HepG2 (cell line): ENCODE data around the gene LUZP1. TPM values are rescaled to one million over a fixed set of nuclear protein-coding genes. Genes with fewer than 3 reads are reported as not detected.

Source experiments
- ATAC-seq: fragments of 200-7000 bp; cut with Tn5 transposase; 3 replicates; pipeline ENCODE4 v1.9.1; 2020; ENCODE audit warnings: mild to moderate bottlenecking, moderate library complexity
- BruUV-seq: library from RNA; stranded (reverse); fragments of 400-500 nt; replicated peaks from 2 replicates; lab custom pipeline; 2021; lab: Mats Ljungman, UMichigan
- CTCF ChIA-PET: fragments of 300-600 bp; formaldehyde crosslinking; extraction: SDS; loops from one replicate; lab custom pipeline; 2021; ENCODE audit warnings: low total read pairs, inconsistent platforms, low intra/inter-chr PET ratio; lab: Yijun Ruan, JAX
- POLR2A ChIA-PET: fragments of 350-600 bp; sonication (Branson Sonifier 250); formaldehyde crosslinking; loops from one replicate; lab custom pipeline; 2020; ENCODE audit warnings: antibody characterized with exemption, inconsistent platforms; lab: Yijun Ruan, JAX
- DNase-seq: peaks from one replicate; pipeline ENCODE4 v3.0.0-alpha.2; 2015; ENCODE audit warnings: low spot score
- FAIRE-seq: peaks from 3 replicates; lab custom pipeline; 2011; peaks lifted over from hg19 to GRCh38; lab: Jason Lieb, UNC
- H2AFZ ChIP-seq: one replicate; pipeline ENCODE4 v1.6.1; 2011; ENCODE audit warnings: low read length, inconsistent platforms
- H3K27ac ChIP-seq: fragments of 300-600 bp; 3 replicates; pipeline ENCODE4 v1.8.0; 2011; ENCODE audit warnings: mixed run types, mild to moderate bottlenecking, mixed read lengths, low read length, inconsistent platforms; ENCODE audit not compliant: insufficient read depth; ENCODE audit errors: extremely low read length
- H3K27me3 ChIP-seq, 2 experiments: fragments of 200-600 bp in 1 of 2; 2 replicates in 1 of 2; 3 replicates in 1 of 2; pipeline versions ENCODE4 v1.6.0 to v1.8.0; 2011; ENCODE audit warnings: low read length in 2 of 2, mild to moderate bottlenecking in 2 of 2, moderate library complexity in 2 of 2, inconsistent platforms in 1 of 2; ENCODE audit not compliant: insufficient read depth in 2 of 2, control insufficient read depth in 1 of 2
- H3K36me3 ChIP-seq, 2 experiments: fragments of 200-600 bp in 1 of 2; replicated peaks in 1 of 2; 2 replicates in 1 of 2; 3 replicates in 1 of 2; pipeline versions ENCODE4 v1.5.1 to v1.8.0; 2011; ENCODE audit warnings: low read length in 2 of 2, inconsistent platforms in 1 of 2; ENCODE audit not compliant: insufficient read depth in 2 of 2, control insufficient read depth in 1 of 2
- H3K4me1 ChIP-seq: 2 replicates; pipeline ENCODE4 v1.5.1; 2012; ENCODE audit warnings: low read length, inconsistent platforms; ENCODE audit not compliant: insufficient read depth
- H3K4me2 ChIP-seq: 2 replicates; pipeline ENCODE4 v1.6.0; 2011; ENCODE audit warnings: low read depth, low read length, inconsistent platforms
- H3K4me3 ChIP-seq, 3 experiments: fragments of 200-600 bp in 1 of 3; sonication (generic), shearing (Covaris generic) in 1 of 3; replicated peaks in 1 of 3; 2 replicates each; pipeline ENCODE4 v1.5.1; 2011 to 2016; ENCODE audit warnings: low read length in 3 of 3, inconsistent platforms in 2 of 3, low read depth in 2 of 3, mild to moderate bottlenecking in 2 of 3, control low read depth in 1 of 3, mixed read lengths in 1 of 3; ENCODE audit not compliant: insufficient read depth in 1 of 3
- H3K79me2 ChIP-seq: one replicate; pipeline ENCODE4 v1.6.1; 2011; ENCODE audit warnings: low read length, inconsistent platforms; ENCODE audit not compliant: insufficient read depth
- H3K9ac ChIP-seq: 2 replicates; pipeline ENCODE4 v1.6.0; 2011; ENCODE audit warnings: mild to moderate bottlenecking, low read depth, low read length, inconsistent platforms; ENCODE audit not compliant: insufficient read depth
- H3K9me3 ChIP-seq: 2 replicates; pipeline ENCODE4 v1.5.1; 2012; ENCODE audit warnings: mild to moderate bottlenecking, low read length
- H4K20me1 ChIP-seq: 2 replicates; pipeline ENCODE4 v1.6.0; 2011; ENCODE audit warnings: inconsistent platforms, mild to moderate bottlenecking, low read length, moderate library complexity; ENCODE audit not compliant: insufficient read depth
- ATM ChIP-seq: fragments of 450-650 bp; IDR thresholded peaks from 2 replicates; pipeline ENCODE4 v1.7.1; 2017; ENCODE audit warnings: mild to moderate bottlenecking, borderline replicate concordance
- FOXM1 ChIP-seq: sonication (generic); formaldehyde crosslinking; IDR thresholded peaks from 2 replicates; pipeline ENCODE4 v1.5.0; 2020; ENCODE audit warnings: missing genetic modification reagents
- FOXO1 ChIP-seq: sonication (generic); formaldehyde crosslinking; IDR thresholded peaks from 2 replicates; pipeline ENCODE4 v1.4.0; 2020; ENCODE audit warnings: missing genetic modification reagents
- GATAD2A ChIP-seq: IDR thresholded peaks from 2 replicates; pipeline ENCODE4 v1.6.1; 2016
- HNF4G ChIP-seq, 2 experiments: sonication (generic) in 1 of 2; formaldehyde crosslinking in 1 of 2; IDR thresholded peaks; 2 replicates each; pipeline versions ENCODE4 v1.4.0 to v1.6.1; 2011 to 2020; ENCODE audit warnings: borderline replicate concordance in 2 of 2, low read depth in 2 of 2, mild to moderate bottlenecking in 2 of 2, low read length in 1 of 2, missing genetic modification reagents in 1 of 2, moderate library complexity in 1 of 2
- KLF9 ChIP-seq: IDR thresholded peaks from 2 replicates; pipeline ENCODE4 v1.6.1; 2016; ENCODE audit warnings: low read depth
- MED1 ChIP-seq: sonication (generic); formaldehyde crosslinking; IDR thresholded peaks from 2 replicates; pipeline ENCODE4 v1.4.0; 2020; ENCODE audit warnings: missing genetic modification reagents
- SAP130 ChIP-seq: IDR thresholded peaks from 2 replicates; pipeline ENCODE4 v1.6.1; 2016; ENCODE audit warnings: low read depth
- SOX5 ChIP-seq: IDR thresholded peaks from 2 replicates; pipeline ENCODE4 v1.6.1; 2016; ENCODE audit warnings: borderline replicate concordance
- ZNF251 ChIP-seq: sonication (generic); formaldehyde crosslinking; IDR thresholded peaks from 2 replicates; pipeline ENCODE4 v1.9.0; 2021; ENCODE audit warnings: mild to moderate bottlenecking, missing genetic modification reagents
- in situ Hi-C: cut with HindIII; loops from 2 replicates; pipeline ENCODE4 v1.10.0; 2017; ENCODE audit warnings: low pct_unique_long_range_greater_than_20kb; ENCODE audit not compliant: extremely low pct_ligation_motif_present
- intact Hi-C: fragments of 100-400 bp; cut with micrococcal nuclease; formaldehyde crosslinking; loops from one replicate; pipeline ENCODE4 v1.10.0; 2022; ENCODE audit not compliant: unreplicated experiment
- polyA plus RNA-seq, 8 experiments: library from polyadenylated mRNA; depleted of rRNA in 3 of 8; stranded (reverse) in 7 of 8; unstranded in 1 of 8; fragments of >200 nt; fragmentation: Illumina TruSeq in 4 of 8; extraction: Trizol in 4 of 8; gene quantifications; 2 replicates each; pipeline versions ENCODE4 v1.2.1 to v1.2.3, GENCODE V29; 2011 to 2016; ENCODE audit warnings: low read depth in 4 of 8, missing spikeins in 1 of 8, mixed read lengths in 1 of 8; ENCODE audit not compliant: insufficient read depth in 1 of 8
- total RNA-seq, 5 experiments: library from RNA; depleted of rRNA; stranded (reverse); fragments of >200 nt; fragmentation: Illumina TruSeq; extraction: Trizol; gene quantifications; 2 replicates each; pipeline ENCODE4 v1.2.3, GENCODE V29; 2016; ENCODE audit warnings: low read depth in 1 of 5
- TF ChIP-seq, protein P1 (sequence below): sonication (generic); formaldehyde crosslinking; IDR thresholded peaks from 2 replicates; pipeline ENCODE4 v1.5.1; 2020; ENCODE audit warnings: mild to moderate bottlenecking, moderate library complexity, missing genetic modification reagents
- TF ChIP-seq, protein P2 (sequence below): sonication (generic); formaldehyde crosslinking; IDR thresholded peaks from 2 replicates; pipeline ENCODE4 v1.8.0; 2022; ENCODE audit warnings: missing genetic modification reagents, low read depth, mild to moderate bottlenecking, borderline replicate concordance
- TF ChIP-seq, protein P3 (sequence below), 2 experiments: sonication (generic) in 1 of 2; formaldehyde crosslinking in 1 of 2; IDR thresholded peaks; 2 replicates each; pipeline versions ENCODE4 v1.4.0 to v1.6.1; 2016 to 2020; ENCODE audit warnings: borderline replicate concordance in 1 of 2, low read depth in 1 of 2, mild to moderate bottlenecking in 1 of 2, missing genetic modification reagents in 1 of 2
- TF ChIP-seq, protein P4 (sequence below): IDR thresholded peaks from 2 replicates; pipeline ENCODE4 v1.4.0; 2020; ENCODE audit warnings: mild to moderate bottlenecking, missing genetic modification reagents

LUZP1 gene
- total and polyA plus RNA-seq, 2 of the 13 experiments (the other 11 are each of a cell fraction or from before 2014, with no cell fraction given) = 6.9 to 12.7 TPM

DNA sequence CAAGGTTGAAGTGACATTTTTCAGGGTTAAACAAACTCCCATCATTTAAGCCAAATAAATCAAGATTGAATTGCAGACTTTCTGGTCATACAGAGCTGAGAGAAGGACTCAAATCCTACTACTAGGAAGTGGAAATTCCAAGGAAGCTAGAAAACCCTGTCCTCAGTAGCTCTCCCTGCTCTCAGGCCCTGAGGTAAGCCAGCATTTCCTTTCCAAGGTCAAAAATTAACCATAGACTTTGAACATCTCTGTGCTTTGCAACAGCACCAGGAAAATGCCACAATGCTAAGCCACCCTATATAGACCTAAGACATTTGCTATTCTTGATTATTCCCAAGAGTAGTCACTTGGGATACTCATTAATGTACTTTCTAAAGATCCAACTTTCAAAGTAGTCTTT lies 45.1 kb downstream of the LUZP1 start:
- Histone ChIP-seq H2AFZ (no peak overlapping the region), H3K4me2 (peak overlapping the region; percentile 65), H4K20me1 (no peaks in the 10 kb centered on the region), H3K4me1 (peaks cover 71% of the 10 kb centered on the region), H3K9ac (no peak overlapping the region), H3K79me2 (peaks cover 64% of the 10 kb centered on the region), H3K36me3 (no peaks in the 10 kb centered on the region), H3K4me3 (no peak overlapping the region), H3K27ac (peak overlapping the region; percentile 21), H3K9me3 (no peaks in the 10 kb centered on the region), H3K27me3 (no peaks in the 10 kb centered on the region)
- ChIA-PET CTCF (no interaction called here), POLR2A (interaction anchor here (0.8 kb wide), 1 partner anchor 9 kb away, joined by 3 read pairs; no protein-coding TSS in a partner anchor)
- intact Hi-C loops (no loop called here), in situ Hi-C loops (no loop called here)
- DNase-seq (peak; percentile 33), FAIRE-seq (peak; percentile 37), ATAC-seq (peak; percentile 79)
- BruUV-seq = no TSS peak
- no peak for TF ChIP-seq FOXO1 (CRISPR knock-in tag)
- no peak for TF ChIP-seq ATM
- TF ChIP-seq MED1 = no peak
- TF ChIP-seq, protein P1, sequence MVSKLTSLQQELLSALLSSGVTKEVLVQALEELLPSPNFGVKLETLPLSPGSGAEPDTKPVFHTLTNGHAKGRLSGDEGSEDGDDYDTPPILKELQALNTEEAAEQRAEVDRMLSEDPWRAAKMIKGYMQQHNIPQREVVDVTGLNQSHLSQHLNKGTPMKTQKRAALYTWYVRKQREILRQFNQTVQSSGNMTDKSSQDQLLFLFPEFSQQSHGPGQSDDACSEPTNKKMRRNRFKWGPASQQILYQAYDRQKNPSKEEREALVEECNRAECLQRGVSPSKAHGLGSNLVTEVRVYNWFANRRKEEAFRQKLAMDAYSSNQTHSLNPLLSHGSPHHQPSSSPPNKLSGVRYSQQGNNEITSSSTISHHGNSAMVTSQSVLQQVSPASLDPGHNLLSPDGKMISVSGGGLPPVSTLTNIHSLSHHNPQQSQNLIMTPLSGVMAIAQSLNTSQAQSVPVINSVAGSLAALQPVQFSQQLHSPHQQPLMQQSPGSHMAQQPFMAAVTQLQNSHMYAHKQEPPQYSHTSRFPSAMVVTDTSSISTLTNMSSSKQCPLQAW (CRISPR knock-in tag) = peak; percentile 64; the same call in 1 of the 2 replicates
- peak; percentile 18; the same call in 1 of the 2 replicates for TF ChIP-seq SOX5
- no peak for TF ChIP-seq ZNF251 (CRISPR knock-in tag)
- peak; percentile 60; the same call in 1 of the 2 replicates for TF ChIP-seq GATAD2A (CRISPR knock-in tag)
- TF ChIP-seq KLF9 (CRISPR knock-in tag) = no peak
- TF ChIP-seq, protein P2, sequence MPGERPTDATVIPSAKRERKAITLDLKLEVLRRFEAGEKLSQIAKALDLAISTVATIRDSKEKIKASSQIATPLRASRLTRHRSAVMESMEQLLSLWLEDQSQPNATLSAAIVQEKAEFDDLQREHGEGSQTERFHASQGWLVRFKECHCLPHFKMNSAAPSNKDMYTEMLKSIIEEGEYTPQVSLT (CRISPR knock-in tag) = no peak
- TF ChIP-seq HNF4G (IDR thresholded peaks at IDR 0.05; ENCODE audit: borderline replicate concordance, low read depth, low read length) = peak; percentile 37; the same call in 1 of the 2 replicates
- no peak for TF ChIP-seq HNF4G (CRISPR knock-in tag; IDR thresholded peaks at IDR 0.05; ENCODE audit: borderline replicate concordance, low read depth)
- TF ChIP-seq SAP130 (CRISPR knock-in tag) = peak; percentile 34; the same call in 1 of the 2 replicates
- TF ChIP-seq, protein P3, sequence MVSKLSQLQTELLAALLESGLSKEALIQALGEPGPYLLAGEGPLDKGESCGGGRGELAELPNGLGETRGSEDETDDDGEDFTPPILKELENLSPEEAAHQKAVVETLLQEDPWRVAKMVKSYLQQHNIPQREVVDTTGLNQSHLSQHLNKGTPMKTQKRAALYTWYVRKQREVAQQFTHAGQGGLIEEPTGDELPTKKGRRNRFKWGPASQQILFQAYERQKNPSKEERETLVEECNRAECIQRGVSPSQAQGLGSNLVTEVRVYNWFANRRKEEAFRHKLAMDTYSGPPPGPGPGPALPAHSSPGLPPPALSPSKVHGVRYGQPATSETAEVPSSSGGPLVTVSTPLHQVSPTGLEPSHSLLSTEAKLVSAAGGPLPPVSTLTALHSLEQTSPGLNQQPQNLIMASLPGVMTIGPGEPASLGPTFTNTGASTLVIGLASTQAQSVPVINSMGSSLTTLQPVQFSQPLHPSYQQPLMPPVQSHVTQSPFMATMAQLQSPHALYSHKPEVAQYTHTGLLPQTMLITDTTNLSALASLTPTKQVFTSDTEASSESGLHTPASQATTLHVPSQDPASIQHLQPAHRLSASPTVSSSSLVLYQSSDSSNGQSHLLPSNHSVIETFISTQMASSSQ (IDR thresholded peaks at IDR 0.05; ENCODE audit: low read depth) = 0 out of 2 replicates have a peak, but pooled peaks have one; percentile 49
- TF ChIP-seq, protein P3 (CRISPR knock-in tag; IDR thresholded peaks at IDR 0.05; ENCODE audit: borderline replicate concordance) = no peak
- TF ChIP-seq, protein P4, sequence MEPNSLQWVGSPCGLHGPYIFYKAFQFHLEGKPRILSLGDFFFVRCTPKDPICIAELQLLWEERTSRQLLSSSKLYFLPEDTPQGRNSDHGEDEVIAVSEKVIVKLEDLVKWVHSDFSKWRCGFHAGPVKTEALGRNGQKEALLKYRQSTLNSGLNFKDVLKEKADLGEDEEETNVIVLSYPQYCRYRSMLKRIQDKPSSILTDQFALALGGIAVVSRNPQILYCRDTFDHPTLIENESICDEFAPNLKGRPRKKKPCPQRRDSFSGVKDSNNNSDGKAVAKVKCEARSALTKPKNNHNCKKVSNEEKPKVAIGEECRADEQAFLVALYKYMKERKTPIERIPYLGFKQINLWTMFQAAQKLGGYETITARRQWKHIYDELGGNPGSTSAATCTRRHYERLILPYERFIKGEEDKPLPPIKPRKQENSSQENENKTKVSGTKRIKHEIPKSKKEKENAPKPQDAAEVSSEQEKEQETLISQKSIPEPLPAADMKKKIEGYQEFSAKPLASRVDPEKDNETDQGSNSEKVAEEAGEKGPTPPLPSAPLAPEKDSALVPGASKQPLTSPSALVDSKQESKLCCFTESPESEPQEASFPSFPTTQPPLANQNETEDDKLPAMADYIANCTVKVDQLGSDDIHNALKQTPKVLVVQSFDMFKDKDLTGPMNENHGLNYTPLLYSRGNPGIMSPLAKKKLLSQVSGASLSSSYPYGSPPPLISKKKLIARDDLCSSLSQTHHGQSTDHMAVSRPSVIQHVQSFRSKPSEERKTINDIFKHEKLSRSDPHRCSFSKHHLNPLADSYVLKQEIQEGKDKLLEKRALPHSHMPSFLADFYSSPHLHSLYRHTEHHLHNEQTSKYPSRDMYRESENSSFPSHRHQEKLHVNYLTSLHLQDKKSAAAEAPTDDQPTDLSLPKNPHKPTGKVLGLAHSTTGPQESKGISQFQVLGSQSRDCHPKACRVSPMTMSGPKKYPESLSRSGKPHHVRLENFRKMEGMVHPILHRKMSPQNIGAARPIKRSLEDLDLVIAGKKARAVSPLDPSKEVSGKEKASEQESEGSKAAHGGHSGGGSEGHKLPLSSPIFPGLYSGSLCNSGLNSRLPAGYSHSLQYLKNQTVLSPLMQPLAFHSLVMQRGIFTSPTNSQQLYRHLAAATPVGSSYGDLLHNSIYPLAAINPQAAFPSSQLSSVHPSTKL (CRISPR knock-in tag) = peak; percentile 49
- no peak for TF ChIP-seq FOXM1 (CRISPR knock-in tag)
